ENCODE results near the gene GALNT6.

The GALNT6 gene

GRCh38 chr12:51421266-51421884, 30.2 kb upstream of the GALNT6 start:
- Histone ChIP-seq H3K4me1 (ENCODE audit: control insufficient read depth, insufficient read depth, low read length) (peaks cover 10% of the 10 kb centered on the region), H3K4me3 (ENCODE audit: low read length) (no peak overlapping the region), H3K27me3 (ENCODE audit: control insufficient read depth, insufficient read depth, low read length) (no peaks in the 10 kb centered on the region), H3K4me2 (ENCODE audit: low read length) (no peak overlapping the region), H3K9me3 (replicated peaks; ENCODE audit: low read length) (no peaks in the 10 kb centered on the region), H3K36me3 (ENCODE audit: insufficient read depth, low read length) (no peaks in the 10 kb centered on the region), H3K9ac (ENCODE audit: low read depth, low read length) (no peak overlapping the region)

DNA sequence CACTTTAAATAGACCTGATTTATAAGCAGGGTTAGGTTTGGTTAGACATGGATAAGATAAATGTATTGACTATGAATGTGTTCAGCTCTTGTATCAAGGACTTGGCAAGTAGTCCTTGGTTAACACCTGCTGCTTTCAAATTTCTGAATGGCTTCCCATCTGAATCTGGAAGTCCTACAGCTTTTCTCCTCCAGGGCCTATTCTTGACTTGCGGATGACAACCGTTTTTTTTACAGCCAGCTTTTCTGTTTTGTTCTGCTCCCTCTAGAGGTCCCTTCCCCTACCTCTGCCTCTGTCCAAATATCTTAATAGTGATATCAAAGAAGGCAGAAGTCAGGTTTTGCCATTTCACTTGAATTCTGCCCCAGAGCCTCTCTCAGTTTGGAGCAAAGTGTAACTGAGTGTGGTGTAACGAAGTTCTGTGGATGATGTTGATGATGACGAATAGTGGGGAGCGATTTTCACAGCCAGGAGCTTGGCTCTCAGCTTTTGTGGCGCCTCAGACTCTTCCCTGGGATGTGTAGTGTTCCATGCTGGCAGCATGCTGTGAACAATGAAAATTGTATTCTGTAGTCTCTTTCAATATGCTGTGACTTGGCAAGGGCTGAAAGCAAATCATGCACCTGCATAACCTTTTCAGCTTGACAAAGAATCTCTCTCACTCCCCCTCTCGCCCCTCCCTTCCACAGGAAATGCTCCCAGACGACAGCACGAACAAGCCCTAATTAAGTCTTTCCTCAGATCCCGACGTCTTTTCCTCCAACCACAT, 28.4 kb upstream of the GALNT6 start:
- Histone ChIP-seq H3K9ac (ENCODE audit: low read depth, low read length) (no peak overlapping the region), H3K9me3 (replicated peaks; ENCODE audit: low read length) (no peaks in the 10 kb centered on the region), H3K4me2 (ENCODE audit: low read length) (no peak overlapping the region), H3K4me3 (ENCODE audit: low read length) (no peak overlapping the region), H3K36me3 (ENCODE audit: insufficient read depth, low read length) (no peaks in the 10 kb centered on the region), H3K4me1 (ENCODE audit: control insufficient read depth, insufficient read depth, low read length) (peaks cover 4% of the 10 kb centered on the region), H3K27me3 (ENCODE audit: control insufficient read depth, insufficient read depth, low read length) (no peaks in the 10 kb centered on the region)

DNA sequence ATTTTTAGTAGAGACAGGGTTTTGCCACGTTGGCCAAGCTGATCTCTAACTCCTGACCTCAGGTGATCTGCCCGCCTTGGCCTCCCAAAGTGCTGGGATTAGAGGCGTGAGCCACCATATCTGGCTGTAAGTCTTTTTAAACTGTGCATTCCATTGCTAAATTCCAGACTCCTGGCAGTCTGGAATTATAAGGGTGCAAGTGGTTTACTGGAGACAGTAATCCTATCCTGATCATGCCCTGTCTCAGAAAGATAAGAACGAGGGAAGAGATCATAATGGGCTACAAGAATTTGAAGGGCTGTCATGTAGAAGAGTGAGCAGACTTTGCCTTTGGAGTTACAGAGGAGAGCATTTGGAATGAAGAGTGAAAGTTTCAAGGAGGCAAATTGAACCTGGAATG, 26.6 kb upstream of the GALNT6 start:
- Histone ChIP-seq H3K4me3 (ENCODE audit: low read length) (no peak overlapping the region), H3K4me2 (ENCODE audit: low read length) (no peak overlapping the region), H3K9me3 (replicated peaks; ENCODE audit: low read length) (no peaks in the 10 kb centered on the region), H3K36me3 (ENCODE audit: insufficient read depth, low read length) (no peaks in the 10 kb centered on the region), H3K27me3 (ENCODE audit: control insufficient read depth, insufficient read depth, low read length) (no peaks in the 10 kb centered on the region), H3K9ac (ENCODE audit: low read depth, low read length) (no peak overlapping the region), H3K4me1 (ENCODE audit: control insufficient read depth, insufficient read depth, low read length) (peaks cover 5% of the 10 kb centered on the region)

DNA sequence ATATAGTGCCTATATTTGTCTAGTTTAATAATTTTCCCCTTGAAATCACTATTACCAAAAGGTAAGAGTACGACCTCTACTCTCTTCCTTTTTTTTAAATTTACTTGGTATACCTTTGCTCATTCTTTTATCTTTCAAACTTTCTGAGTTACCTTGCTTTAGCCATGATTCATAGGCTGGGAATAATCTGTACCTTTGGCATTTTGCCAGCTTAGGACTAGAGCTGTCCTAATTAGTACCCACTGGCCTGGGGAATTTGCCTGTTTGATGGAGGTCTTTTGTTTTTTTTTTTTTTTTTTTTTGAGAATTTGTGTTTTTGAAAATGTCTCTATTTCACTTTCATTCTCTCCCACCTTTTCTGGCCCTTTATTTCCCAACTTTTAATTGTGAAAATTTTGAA, 24.7 kb upstream of the GALNT6 start:
- Histone ChIP-seq H3K4me1 (ENCODE audit: control insufficient read depth, insufficient read depth, low read length) (peaks cover 5% of the 10 kb centered on the region), H3K27me3 (ENCODE audit: control insufficient read depth, insufficient read depth, low read length) (no peaks in the 10 kb centered on the region), H3K4me3 (ENCODE audit: low read length) (no peak overlapping the region), H3K9me3 (replicated peaks; ENCODE audit: low read length) (no peaks in the 10 kb centered on the region), H3K4me2 (ENCODE audit: low read length) (no peak overlapping the region), H3K9ac (ENCODE audit: low read depth, low read length) (no peak overlapping the region), H3K36me3 (ENCODE audit: insufficient read depth, low read length) (no peaks in the 10 kb centered on the region)

GRCh38 chr12:51413791-51414190, 22.6 kb upstream of the GALNT6 start:
- Histone ChIP-seq H3K9ac (ENCODE audit: low read depth, low read length) (no peak overlapping the region), H3K4me3 (ENCODE audit: low read length) (no peak overlapping the region), H3K27me3 (ENCODE audit: control insufficient read depth, insufficient read depth, low read length) (no peaks in the 10 kb centered on the region), H3K4me2 (ENCODE audit: low read length) (no peak overlapping the region), H3K36me3 (ENCODE audit: insufficient read depth, low read length) (no peaks in the 10 kb centered on the region), H3K4me1 (ENCODE audit: control insufficient read depth, insufficient read depth, low read length) (peaks cover 5% of the 10 kb centered on the region), H3K9me3 (replicated peaks; ENCODE audit: low read length) (no peaks in the 10 kb centered on the region)

DNA sequence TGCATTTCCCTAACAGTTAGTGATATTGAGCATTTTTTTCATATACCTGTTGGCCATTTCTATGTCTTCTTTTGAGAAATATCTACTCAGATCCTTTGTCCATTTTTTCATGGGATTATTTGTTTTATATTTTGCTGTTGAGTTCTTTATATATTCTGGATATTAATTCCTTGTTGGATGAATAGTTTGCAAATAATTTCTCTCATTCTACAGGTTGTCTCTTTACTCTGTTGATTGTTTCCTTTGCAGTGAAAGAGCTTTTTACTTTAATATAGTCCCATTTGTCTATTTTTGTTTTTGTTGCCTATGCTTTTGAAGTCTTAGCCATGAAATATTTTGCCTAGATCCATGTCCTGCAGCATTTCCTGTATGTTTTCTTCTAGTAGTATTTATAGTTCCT, 21.9 kb upstream of the GALNT6 start:
- Histone ChIP-seq H3K9me3 (replicated peaks; ENCODE audit: low read length) (no peaks in the 10 kb centered on the region), H3K4me1 (ENCODE audit: control insufficient read depth, insufficient read depth, low read length) (peaks cover 5% of the 10 kb centered on the region), H3K4me3 (ENCODE audit: low read length) (no peak overlapping the region), H3K27me3 (ENCODE audit: control insufficient read depth, insufficient read depth, low read length) (no peaks in the 10 kb centered on the region), H3K4me2 (ENCODE audit: low read length) (no peak overlapping the region), H3K9ac (ENCODE audit: low read depth, low read length) (no peak overlapping the region), H3K36me3 (ENCODE audit: insufficient read depth, low read length) (no peaks in the 10 kb centered on the region)

- H3K9me3 ChIP-seq (replicated peaks; ENCODE audit: low read length), result no peaks in the 10 kb centered on the region
- no peaks in the 10 kb centered on the region for H3K36me3 ChIP-seq (ENCODE audit: insufficient read depth, low read length)
- no peak overlapping the region for H3K9ac ChIP-seq (ENCODE audit: low read depth, low read length)
- no peak overlapping the region for H3K4me2 ChIP-seq (ENCODE audit: low read length)
- H3K27me3 ChIP-seq (ENCODE audit: control insufficient read depth, insufficient read depth, low read length), result no peaks in the 10 kb centered on the region
- H3K4me3 ChIP-seq (ENCODE audit: low read length), result no peak overlapping the region
- H3K4me1 ChIP-seq (ENCODE audit: control insufficient read depth, insufficient read depth, low read length), result peaks cover 5% of the 10 kb centered on the region
These were observed 18.6 kb upstream of the GALNT6 start for GRCh38 chr12:51409846-51410245.

GRCh38 chr12:51407604-51408003, 16.4 kb upstream of the GALNT6 start:
- Histone ChIP-seq H3K9me3 (replicated peaks; ENCODE audit: low read length) (no peaks in the 10 kb centered on the region), H3K36me3 (ENCODE audit: insufficient read depth, low read length) (no peaks in the 10 kb centered on the region), H3K9ac (ENCODE audit: low read depth, low read length) (no peak overlapping the region), H3K4me2 (ENCODE audit: low read length) (no peak overlapping the region), H3K4me1 (ENCODE audit: control insufficient read depth, insufficient read depth, low read length) (peaks cover 3% of the 10 kb centered on the region), H3K27me3 (ENCODE audit: control insufficient read depth, insufficient read depth, low read length) (no peaks in the 10 kb centered on the region), H3K4me3 (ENCODE audit: low read length) (no peak overlapping the region)

DNA sequence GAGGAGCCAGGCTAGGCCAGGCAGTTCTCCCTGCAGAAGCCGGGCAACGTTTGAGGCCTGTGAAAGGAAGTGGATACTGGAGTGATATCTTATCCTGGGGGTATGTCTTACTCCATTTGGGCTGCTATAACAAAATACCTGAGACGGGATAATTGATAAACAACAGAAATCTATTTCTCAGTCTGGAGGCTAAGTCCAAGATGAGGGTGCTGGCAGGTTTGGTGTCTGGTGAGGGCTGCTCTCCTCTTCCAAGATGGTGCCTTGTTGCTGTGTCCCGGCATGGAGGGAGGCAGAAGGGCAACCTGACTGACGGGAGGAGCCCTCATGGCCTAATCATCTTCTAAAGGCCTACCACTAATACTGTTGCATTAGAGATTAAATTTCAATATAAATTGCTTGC, 15.7 kb upstream of the GALNT6 start:
- H3K9me3 ChIP-seq (replicated peaks; ENCODE audit: low read length), result no peaks in the 10 kb centered on the region
- H3K4me3 ChIP-seq (ENCODE audit: low read length), result no peak overlapping the region
- H3K4me1 ChIP-seq (ENCODE audit: control insufficient read depth, insufficient read depth, low read length), result peaks cover 3% of the 10 kb centered on the region
- no peak overlapping the region for H3K4me2 ChIP-seq (ENCODE audit: low read length)
- no peaks in the 10 kb centered on the region for H3K27me3 ChIP-seq (ENCODE audit: control insufficient read depth, insufficient read depth, low read length)
- H3K9ac ChIP-seq (ENCODE audit: low read depth, low read length), result no peak overlapping the region
- H3K36me3 ChIP-seq (ENCODE audit: insufficient read depth, low read length), result no peaks in the 10 kb centered on the region

GRCh38 chr12:51406290-51406689, 15.1 kb upstream of the GALNT6 start:
- Histone ChIP-seq H3K36me3 (ENCODE audit: insufficient read depth, low read length) (no peaks in the 10 kb centered on the region), H3K4me2 (ENCODE audit: low read length) (no peak overlapping the region), H3K4me3 (ENCODE audit: low read length) (no peak overlapping the region), H3K27me3 (ENCODE audit: control insufficient read depth, insufficient read depth, low read length) (no peaks in the 10 kb centered on the region), H3K9ac (ENCODE audit: low read depth, low read length) (no peak overlapping the region), H3K9me3 (replicated peaks; ENCODE audit: low read length) (no peaks in the 10 kb centered on the region), H3K4me1 (ENCODE audit: control insufficient read depth, insufficient read depth, low read length) (peaks cover 3% of the 10 kb centered on the region)

DNA sequence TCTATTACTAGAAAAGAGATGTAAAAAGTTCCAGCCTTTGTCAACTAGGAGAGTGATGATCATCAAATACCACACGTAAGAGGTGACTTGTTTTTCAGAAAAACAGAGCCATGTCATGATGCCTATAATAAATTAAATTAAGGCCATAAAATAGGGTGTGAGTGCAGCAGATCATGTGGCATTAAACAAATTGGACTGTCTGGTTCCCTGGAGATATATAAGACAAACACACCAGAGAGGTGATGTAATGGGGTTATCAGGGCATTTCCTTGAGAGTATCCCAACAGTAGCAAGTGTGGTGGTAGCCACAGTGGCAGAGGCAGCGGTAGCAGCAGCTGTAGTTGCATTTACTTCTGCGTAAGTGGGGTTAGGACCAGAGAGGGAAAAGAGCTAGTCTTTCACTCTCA, 14.6 kb upstream of the GALNT6 start:
- Histone ChIP-seq H3K36me3 (ENCODE audit: insufficient read depth, low read length) (no peaks in the 10 kb centered on the region), H3K27me3 (ENCODE audit: control insufficient read depth, insufficient read depth, low read length) (no peaks in the 10 kb centered on the region), H3K4me1 (ENCODE audit: control insufficient read depth, insufficient read depth, low read length) (peaks cover 3% of the 10 kb centered on the region), H3K9me3 (replicated peaks; ENCODE audit: low read length) (no peaks in the 10 kb centered on the region), H3K9ac (ENCODE audit: low read depth, low read length) (no peak overlapping the region), H3K4me2 (ENCODE audit: low read length) (no peak overlapping the region), H3K4me3 (ENCODE audit: low read length) (no peak overlapping the region)

- no peaks in the 10 kb centered on the region for H3K9me3 ChIP-seq (replicated peaks; ENCODE audit: low read length)
- no peaks in the 10 kb centered on the region for H3K27me3 ChIP-seq (ENCODE audit: control insufficient read depth, insufficient read depth, low read length)
- H3K36me3 ChIP-seq (ENCODE audit: insufficient read depth, low read length), result no peaks in the 10 kb centered on the region
- peaks cover 3% of the 10 kb centered on the region for H3K4me1 ChIP-seq (ENCODE audit: control insufficient read depth, insufficient read depth, low read length)
- H3K9ac ChIP-seq (ENCODE audit: low read depth, low read length), result no peak overlapping the region
- H3K4me2 ChIP-seq (ENCODE audit: low read length), result no peak overlapping the region
- H3K4me3 ChIP-seq (ENCODE audit: low read length), result no peak overlapping the region
These were observed 13.4 kb upstream of the GALNT6 start for GRCh38 chr12:51404627-51405026.
